ENCODE results near the gene MFSD6. TPM values are rescaled to one million over a fixed set of nuclear protein-coding genes. Genes with fewer than 3 reads are reported as not detected.

MFSD6 gene
- total and polyA plus RNA-seq, 10 donors, result 5.0 to 130 (median 46.9) TPM

- 78 to 95% (median 88%) methylated on average over 5 of the region's 5 CpGs for WGBS, 5 donors
- DNase-seq, result no peak
- Histone ChIP-seq H3K27ac (no peak overlapping the region), H3K27me3 (replicated peaks in 1 of 7) (no peaks in the 10 kb centered on the region), H3K4me3 (no peak overlapping the region), H3K36me3 (peaks cover 0 to 22% (median 2%) of the 10 kb centered on the region in 6 donors), H3K9me3 (no peaks in the 10 kb centered on the region), H3K4me1 (peaks cover 0 to 60% (median 11%) of the 10 kb centered on the region in 6 donors)
- intact Hi-C loops (cut with DNase I; ENCODE audit: low total_unique reads), result no loop called here
- TF ChIP-seq CTCF (IDR thresholded peaks at IDR 0.05 in 8 of 11, conservative IDR thresholded peaks at IDR 0.05 in 3 of 11), result no peak
- no peak for TF ChIP-seq POLR2AphosphoS5 (IDR thresholded peaks at IDR 0.05)
- TF ChIP-seq POLR2A (IDR thresholded peaks at IDR 0.05), result no peak
Measured at GRCh38 chr2:190460487-190460886, 52.3 kb downstream of the MFSD6 start.

GRCh38 chr2:190462181-190462580, 54.0 kb downstream of the MFSD6 start:
- WGBS, 5 donors, result 70 to 95% (median 86%) methylated on average over 2 of the region's 2 CpGs
- Histone ChIP-seq H3K4me1 (peaks cover 0 to 69% (median 14%) of the 10 kb centered on the region in 6 donors), H3K9me3 (no peaks in the 10 kb centered on the region), H3K27ac (no peak overlapping the region), H3K4me3 (no peak overlapping the region), H3K27me3 (replicated peaks in 1 of 7) (no peaks in the 10 kb centered on the region), H3K36me3 (peaks cover 0 to 11% (median under 1%) of the 10 kb centered on the region in 6 donors)
- DNase-seq, result no peak
- TF ChIP-seq CTCF (IDR thresholded peaks at IDR 0.05 in 8 of 11, conservative IDR thresholded peaks at IDR 0.05 in 3 of 11) (no peak), POLR2A (IDR thresholded peaks at IDR 0.05) (no peak), POLR2AphosphoS5 (IDR thresholded peaks at IDR 0.05) (no peak)
- intact Hi-C loops (cut with DNase I; ENCODE audit: low total_unique reads), result no loop called here

GRCh38 chr2:190462611-190463010, 54.5 kb downstream of the MFSD6 start:
- no peak for TF ChIP-seq POLR2AphosphoS5 (IDR thresholded peaks at IDR 0.05)
- no peak for TF ChIP-seq POLR2A (IDR thresholded peaks at IDR 0.05)
- TF ChIP-seq CTCF (IDR thresholded peaks at IDR 0.05 in 8 of 11, conservative IDR thresholded peaks at IDR 0.05 in 3 of 11), result no peak
- H3K27me3 ChIP-seq (replicated peaks in 1 of 7), result no peaks in the 10 kb centered on the region
- WGBS, 5 donors, result 88 to 100% (median 94%) methylated on average over 1 of the region's 1 CpG
- peaks cover 3 to 73% (median 18%) of the 10 kb centered on the region in 6 donors for H3K4me1 ChIP-seq
- intact Hi-C loops (cut with DNase I; ENCODE audit: low total_unique reads), result no loop called here
- DNase-seq, result no peak
- H3K4me3 ChIP-seq, result no peak overlapping the region
- peaks cover 0 to 6% (median 0%) of the 10 kb centered on the region in 6 donors for H3K36me3 ChIP-seq
- no peak overlapping the region for H3K27ac ChIP-seq
- no peaks in the 10 kb centered on the region for H3K9me3 ChIP-seq

GRCh38 chr2:190465060-190465459, 56.9 kb downstream of the MFSD6 start:
- H3K9me3 ChIP-seq, result no peaks in the 10 kb centered on the region
- peaks cover 0 to 4% (median 0%) of the 10 kb centered on the region in 6 donors for H3K36me3 ChIP-seq
- H3K27ac ChIP-seq, result peak overlapping the region in 2 of 8 donors; percentile 6 to 7
- 36 to 50% (median 43%) methylated on average over 2 of the region's 2 CpGs for WGBS, 5 donors
- H3K4me3 ChIP-seq, result no peak overlapping the region
- DNase-seq, result no peak
- peaks cover 10 to 85% (median 40%) of the 10 kb centered on the region in 6 donors for H3K4me1 ChIP-seq
- no peak for TF ChIP-seq POLR2AphosphoS5 (IDR thresholded peaks at IDR 0.05)
- TF ChIP-seq POLR2A (IDR thresholded peaks at IDR 0.05), result no peak
- TF ChIP-seq CTCF (IDR thresholded peaks at IDR 0.05 in 8 of 11, conservative IDR thresholded peaks at IDR 0.05 in 3 of 11), result no peak
- no peaks in the 10 kb centered on the region for H3K27me3 ChIP-seq (replicated peaks in 1 of 7)
- intact Hi-C loops (cut with DNase I; ENCODE audit: low total_unique reads), result no loop called here
